GM10248 (cell line): ENCODE results near the gene SDCCAG8.
"Not testable (repeated sequence)": the region's sequence is repeated elsewhere in the genome, so short reads cannot be mapped to it uniquely, and the experiment has no call there.

ENCODE experiments used
- CTCF ChIA-PET: fragments of 300-600 bp; sonication (Branson Sonifier 250); formaldehyde crosslinking; extraction: SDS; loops from one replicate; lab custom pipeline; 2021; ENCODE audit warnings: antibody characterized with exemption; lab: Yijun Ruan, JAX
- POLR2A ChIA-PET: fragments of 350-650 bp; sonication (Branson Sonifier 250); formaldehyde crosslinking; extraction: SDS; loops from one replicate; lab custom pipeline; 2020; ENCODE audit warnings: antibody characterized with exemption; lab: Yijun Ruan, JAX
- DNase-seq: peaks from one replicate; pipeline ENCODE4 v3.0.0; 2012; ENCODE audit errors: extremely low spot score
- CTCF ChIP-seq: IDR thresholded peaks from 2 replicates; pipeline ENCODE4 v1.5.1; 2012; ENCODE audit warnings: mild to moderate bottlenecking, low read depth; ENCODE audit errors: extremely low read depth, missing control alignments, control extremely low read depth

Gene SDCCAG8

GRCh38 chr1:243255791-243256512 lies at the start of gene SDCCAG8:
TSS of gene SDCCAG8 (plus strand) at chr1:243256041. CDS start at chr1:243256174, 133 bp downstream.
- CTCF ChIA-PET, result interaction anchor here (1.0 to 2.4 kb wide), 7 partner anchors 9 to 25 kb away, joined by 3 to 9 read pairs (median 5); no protein-coding TSS in a partner anchor
- POLR2A ChIA-PET, result interaction anchor here (0.9 to 2.0 kb wide), 4 partner anchors 9 to 792 kb away, joined by 3 to 10 read pairs (median 5); no protein-coding TSS in a partner anchor
- no peak for TF ChIP-seq CTCF
- DNase-seq, result peak; percentile 91

DNA sequence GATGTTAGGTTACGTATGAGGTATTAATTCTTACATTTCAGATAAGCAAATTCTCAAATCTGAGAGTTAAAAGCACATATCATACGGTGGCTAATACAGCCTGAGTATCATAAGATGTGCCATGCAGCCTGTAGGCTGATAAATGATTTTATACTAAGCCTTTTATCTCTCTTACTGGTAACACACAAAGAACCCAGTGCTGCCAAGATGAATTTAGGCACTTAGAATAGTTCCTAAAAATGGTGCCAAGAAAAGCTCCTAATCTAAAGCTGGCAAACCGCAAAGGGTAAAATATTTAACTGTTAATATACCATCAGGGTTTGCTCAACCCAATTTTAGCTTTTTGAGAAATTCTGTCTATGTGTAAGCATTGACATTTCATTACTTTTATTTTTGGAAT lies 43.9 kb upstream of the SDCCAG8 start:
- CTCF ChIA-PET, POLR2A ChIA-PET, DNase-seq: not testable (repeated sequence)

- no peak for DNase-seq
- CTCF ChIA-PET, result interaction anchor here (1.0 kb wide), 1 partner anchor 24 kb away, joined by 3 read pairs; no protein-coding TSS in a partner anchor
- no peak for TF ChIP-seq CTCF
- POLR2A ChIA-PET, result no interaction called here
Observed at GRCh38 chr1:243213045-243213787, 42.6 kb upstream of the SDCCAG8 start.

- DNase-seq, CTCF ChIA-PET, POLR2A ChIA-PET: not testable (repeated sequence)
Observed at GRCh38 chr1:243215276-243215875, 40.5 kb upstream of the SDCCAG8 start.

- DNase-seq, result no peak
- POLR2A ChIA-PET, result no interaction called here
- CTCF ChIA-PET, result interaction anchor here (0.8 kb wide), 1 partner anchor 9 kb away, joined by 3 read pairs; no protein-coding TSS in a partner anchor
- TF ChIP-seq CTCF, result no peak
Observed at GRCh38 chr1:243216741-243217140, 39.1 kb upstream of the SDCCAG8 start.

- CTCF ChIA-PET, result no interaction called here
- POLR2A ChIA-PET, result no interaction called here
- DNase-seq, result no peak
Observed at GRCh38 chr1:243217349-243217748, 38.5 kb upstream of the SDCCAG8 start.

More at GRCh38 chr1:243217349-243217748, 38.5 kb upstream of the SDCCAG8 start:
- no peak for TF ChIP-seq CTCF
